Ecto neural progenitor cell (in vitro differentiated cells): ENCODE measurements around the gene KCNIP2.
A peak's percentile ranks its signal among the peaks of the same experiment; 100 is the strongest.

Experiments used
- DNase-seq: peaks from one replicate; pipeline ENCODE4 v3.0.0-alpha.2; 2018; ENCODE audit warnings: low spot score

Gene KCNIP2

DNA sequence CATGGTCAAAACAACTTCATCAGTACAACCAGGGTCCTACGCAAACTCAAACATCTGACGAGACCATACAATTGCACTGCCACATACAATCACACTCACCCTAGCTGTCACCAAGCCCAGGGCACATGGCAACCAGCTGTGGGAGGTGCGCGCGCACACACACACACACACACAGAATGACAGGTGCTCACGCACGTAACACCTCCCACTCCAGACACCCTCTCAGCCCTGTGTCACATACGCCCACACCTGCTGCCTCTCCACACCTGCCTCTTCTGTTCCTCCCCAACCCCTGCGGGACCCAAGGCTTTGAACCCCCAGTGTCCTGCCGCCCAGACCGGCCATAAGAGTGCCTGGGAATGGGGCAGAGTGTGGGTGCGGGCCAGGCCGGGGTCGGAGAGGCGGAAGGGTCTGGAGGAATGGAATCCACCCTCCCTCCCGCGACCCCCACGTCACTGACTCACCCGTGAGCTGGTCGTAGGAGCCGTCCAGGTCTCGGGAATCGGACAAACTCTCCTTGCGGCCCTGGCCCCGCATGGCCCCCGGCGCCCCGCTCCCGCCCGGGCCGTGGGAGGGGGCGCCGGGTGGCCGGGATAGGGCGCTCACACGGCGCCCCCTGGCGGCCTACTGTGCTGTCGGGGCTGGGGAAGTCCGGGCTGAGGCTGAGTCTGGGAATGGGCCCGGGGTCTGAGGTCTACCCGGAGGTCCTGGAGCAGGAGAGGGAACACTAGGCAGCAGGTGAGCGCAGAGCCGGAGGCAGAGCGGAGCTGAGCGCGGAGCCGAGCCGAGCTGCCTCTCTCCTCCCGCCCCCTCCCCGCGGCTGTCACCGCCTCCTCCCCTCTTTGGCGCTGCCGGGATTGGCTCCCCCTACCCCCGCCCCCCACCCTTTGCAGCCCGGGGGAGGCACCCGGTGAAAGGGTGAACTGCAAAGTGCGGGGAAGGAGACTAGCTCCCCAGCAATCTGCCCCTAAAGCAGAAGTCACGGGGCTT is at the start of gene KCNIP2:
Gene KCNIP2, minus strand, starts transcription at position 769 of the 990 bp plus-strand sequence. Its CDS starts 232 bp downstream, at position 537.
- peak; percentile 83 for DNase-seq

DNA sequence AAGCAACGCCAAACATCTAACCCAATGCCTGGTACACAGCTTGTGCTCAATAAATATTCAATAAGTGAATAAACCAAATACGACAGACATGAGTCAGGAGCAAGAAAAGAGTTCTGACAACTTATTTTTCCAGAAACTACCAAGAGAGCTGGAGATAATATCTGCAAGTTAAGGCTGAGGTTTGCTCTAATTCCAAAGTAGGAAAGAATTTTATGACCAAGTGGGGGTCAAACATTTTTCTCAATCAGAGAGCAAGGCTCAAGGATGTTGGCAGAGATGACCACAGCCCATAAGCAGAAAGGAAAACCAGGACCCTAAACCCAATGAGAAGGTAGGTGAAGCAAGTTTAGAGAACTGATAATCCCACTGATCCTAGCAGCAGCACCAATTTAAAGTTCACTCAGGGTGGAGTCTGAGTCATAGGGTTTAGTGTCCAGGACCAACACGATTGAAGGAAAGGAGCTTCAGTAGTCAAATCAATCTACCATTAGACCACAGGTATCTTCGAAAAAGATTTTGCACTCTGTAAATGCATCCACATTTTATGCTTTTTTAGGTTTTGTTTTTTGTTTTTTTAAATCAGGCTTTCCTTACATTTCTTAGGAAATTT is 49.3 kb upstream of the KCNIP2 start:
- DNase-seq = no peak

DNA sequence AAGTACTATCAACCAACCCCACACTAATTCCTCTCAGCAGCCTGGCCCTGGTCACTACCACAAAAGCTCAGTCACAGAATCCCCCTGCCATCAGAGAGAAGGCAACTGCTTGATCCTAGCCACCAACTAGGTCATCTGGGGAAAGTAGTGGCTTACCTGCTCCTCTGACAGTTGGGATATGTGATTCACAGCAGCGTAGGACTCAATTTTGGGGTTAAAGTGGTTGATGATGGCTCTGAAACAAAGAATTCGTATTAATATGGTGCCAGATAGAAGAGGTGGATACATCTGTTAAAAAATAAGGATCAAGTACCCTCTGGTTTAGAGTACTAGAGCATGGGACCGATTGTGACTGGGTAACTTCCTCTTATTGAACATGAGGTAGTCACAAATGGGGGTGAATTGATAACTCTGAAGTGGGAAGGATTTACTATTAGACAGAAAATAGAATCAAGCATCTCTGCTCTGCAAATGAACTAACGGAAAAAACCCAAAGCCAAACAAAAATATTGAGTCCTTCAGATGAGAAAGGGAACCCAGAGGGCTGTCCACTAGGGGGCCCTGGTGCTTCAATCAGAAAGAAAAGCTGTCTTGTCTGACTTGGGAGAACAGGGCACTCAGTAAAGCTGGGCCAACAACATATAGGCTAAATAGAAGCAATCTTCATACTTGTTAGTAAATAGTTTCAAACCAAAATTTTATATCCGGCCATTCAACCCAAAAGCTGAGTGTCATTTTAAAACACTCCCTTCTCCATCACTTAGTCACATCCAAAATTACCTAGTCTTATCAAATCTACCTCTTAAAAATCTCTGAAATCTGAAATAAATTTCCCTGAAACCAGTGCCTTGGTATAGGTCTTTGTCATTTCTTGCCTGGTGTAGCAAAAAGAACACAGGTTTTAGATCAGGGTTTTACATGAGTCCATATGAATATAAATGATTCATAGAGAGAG is 45.9 kb upstream of the KCNIP2 start:
- DNase-seq = peak; percentile 74

DNA sequence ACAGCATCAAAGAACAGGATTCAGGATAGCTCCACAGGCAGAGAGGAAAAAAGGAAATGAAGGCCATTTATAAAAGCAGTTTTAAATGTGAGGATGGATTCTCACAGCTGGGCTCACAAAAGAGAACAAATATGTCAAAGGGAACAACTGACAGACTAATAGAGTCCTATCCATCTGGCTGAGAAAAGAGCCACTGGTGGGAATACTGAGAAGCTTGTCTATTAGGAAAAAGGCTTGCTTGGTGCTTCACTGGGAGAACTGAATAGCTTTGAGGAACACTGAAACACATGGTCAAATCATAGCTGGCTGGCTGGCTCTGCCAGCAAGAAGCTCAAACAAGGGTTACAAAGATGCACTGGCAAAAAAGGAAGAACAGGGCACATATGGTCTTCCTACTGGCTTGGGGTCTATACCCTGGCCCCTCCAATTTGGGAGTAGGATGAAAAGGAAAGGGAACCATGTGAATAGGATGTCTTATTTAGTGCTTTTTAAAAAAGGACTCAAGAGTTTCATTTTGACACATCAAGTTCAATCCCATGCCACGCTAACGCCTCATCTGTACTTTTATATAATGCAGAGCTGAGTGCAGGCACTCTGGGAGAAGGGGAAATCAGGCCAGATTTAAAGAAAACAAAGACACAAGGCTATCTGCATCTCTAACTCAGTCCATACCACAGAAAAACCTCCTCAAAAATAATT is 44.8 kb upstream of the KCNIP2 start:
- DNase-seq = no peak

DNA sequence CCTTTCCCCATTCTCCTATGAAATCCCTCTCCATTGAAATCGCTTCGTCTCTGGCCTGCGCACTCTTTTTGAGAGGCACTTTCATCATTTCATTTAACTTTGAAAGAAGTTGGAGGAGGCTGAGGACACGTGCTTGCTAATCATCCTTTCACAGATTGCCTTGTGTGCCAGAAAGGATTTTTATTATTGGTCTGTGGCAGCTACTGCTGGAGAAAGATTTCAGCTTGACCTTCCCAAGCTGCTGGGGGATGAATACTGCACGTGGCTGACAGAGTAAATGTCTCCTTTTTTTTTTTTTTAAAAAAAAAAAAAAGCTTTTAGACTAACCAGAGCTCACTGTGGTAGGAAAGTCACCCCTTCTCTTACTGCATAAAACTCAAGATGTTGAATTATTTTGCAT is 44.2 kb upstream of the KCNIP2 start:
- DNase-seq = no peak

DNA sequence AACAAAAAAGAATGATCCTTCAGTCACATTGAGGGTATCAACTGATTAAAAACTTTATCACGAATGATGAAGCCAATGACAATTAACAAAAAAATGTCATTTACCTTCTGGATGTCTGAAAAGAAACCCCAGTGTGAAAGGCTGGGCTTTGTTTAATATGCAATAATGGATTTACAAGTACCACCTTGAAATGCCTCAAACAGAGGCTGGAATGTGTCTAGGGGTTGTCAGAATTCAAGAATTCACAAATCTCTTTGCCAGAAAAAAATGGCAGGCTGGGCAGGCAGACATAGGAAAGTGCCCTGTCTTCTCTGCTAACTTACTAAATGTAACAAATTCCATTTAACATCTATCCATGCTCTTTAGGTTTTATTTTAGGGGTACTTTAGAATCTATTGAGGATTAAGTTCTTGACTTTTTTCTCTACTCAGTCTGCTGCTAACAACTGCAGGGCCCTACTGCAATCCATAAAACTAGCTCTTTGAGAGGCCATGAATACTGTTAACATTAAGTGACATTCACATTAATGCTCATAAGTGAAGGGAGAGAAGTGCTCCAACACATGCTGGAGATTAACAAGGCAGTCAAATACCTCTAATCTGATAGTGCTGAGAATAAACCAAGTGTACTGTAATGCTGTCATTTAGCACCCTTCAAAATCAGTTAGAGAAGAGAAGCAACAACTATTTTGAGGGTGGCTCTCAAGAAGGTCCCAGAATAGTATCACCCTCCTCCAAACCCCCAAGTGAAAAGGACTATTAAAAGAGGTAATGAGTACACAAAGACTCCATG is 43.1 kb upstream of the KCNIP2 start:
- DNase-seq = no peak

DNA sequence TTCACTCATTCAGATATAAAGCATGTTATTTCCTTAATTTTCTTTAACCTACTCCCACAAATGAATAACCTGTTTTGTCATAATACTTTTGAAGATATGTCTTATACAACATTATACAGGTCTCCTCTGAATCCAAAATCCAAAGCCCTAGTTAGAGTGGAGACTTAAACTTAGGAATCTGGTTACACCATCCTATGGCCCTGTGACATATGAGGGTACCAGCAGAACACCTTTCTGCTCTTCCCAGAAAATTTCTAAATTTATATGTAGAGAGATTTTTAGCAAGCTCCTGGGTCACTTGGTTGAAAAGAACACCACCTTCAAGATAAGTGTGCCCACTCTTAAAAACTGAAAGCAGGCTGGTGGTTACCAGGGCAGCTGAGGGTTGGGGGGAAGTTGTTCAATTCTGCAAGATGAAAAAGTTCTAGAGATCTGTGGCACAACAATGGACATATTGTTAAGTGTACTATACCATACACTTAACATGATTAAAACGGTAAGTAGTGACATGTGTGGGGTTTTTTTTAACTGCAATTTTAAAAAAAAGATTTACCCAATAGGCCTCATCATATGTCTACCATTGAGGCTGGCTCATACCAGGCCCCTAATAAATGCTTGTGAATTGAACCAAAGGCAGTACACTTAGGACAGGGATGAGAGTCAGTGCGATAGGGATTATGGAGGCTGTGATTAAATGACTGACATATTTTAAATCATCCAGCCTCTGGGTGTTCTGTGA is 37.6 kb upstream of the KCNIP2 start:
- no peak for DNase-seq

DNA sequence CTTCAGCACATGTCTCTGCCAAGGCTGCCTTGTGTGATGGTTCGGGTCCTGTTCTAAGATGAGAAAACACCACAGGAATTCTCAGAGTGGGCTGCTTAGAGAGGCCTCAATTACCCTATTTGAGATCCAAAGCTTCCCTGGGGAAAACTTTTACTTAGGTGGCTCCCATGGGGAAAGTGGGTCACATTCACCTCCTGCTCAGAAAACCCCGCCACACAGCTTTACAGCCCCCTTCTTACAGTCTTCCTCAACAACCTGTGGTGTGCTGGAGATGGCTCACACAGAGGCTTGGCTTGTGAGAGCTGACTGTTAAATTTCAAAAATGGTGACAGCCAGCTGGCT is 36.6 kb upstream of the KCNIP2 start:
- DNase-seq = no peak

DNA sequence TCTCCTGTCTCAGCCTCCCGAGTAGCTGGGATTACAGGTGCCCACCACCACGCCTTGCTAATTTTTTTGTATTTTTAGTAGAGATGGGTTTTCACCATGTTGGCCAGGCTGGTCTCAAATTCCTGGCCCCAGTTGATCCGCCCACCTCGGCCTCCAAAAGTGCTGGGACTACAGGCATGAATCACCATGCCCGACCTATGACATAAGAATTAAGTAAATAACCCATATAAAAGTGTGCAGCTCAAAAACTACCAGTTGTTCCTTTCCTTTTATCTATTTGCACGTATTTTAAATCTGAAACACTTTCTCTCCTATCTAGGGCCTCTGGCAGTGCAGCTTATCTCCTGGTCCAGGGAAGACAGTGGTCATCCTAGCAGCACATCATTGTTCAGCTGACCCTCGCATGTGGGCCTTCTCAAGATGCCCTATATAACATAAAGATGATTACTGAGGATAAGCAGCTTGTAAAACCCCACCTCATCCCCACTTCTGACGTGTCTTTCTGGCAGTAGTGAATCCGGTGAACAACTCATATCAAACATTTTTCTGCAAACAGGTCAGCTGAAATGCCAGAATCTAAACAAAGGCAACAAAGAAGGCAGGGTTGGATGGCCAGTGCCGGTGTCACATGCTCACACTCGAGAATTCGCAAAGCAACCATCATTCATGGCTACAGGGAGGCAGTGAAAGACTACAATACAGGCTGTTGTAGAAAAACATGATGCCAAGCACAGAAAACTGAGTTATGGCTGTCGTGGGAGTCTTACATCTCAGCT is 36.0 kb upstream of the KCNIP2 start:
- DNase-seq = no peak

DNA sequence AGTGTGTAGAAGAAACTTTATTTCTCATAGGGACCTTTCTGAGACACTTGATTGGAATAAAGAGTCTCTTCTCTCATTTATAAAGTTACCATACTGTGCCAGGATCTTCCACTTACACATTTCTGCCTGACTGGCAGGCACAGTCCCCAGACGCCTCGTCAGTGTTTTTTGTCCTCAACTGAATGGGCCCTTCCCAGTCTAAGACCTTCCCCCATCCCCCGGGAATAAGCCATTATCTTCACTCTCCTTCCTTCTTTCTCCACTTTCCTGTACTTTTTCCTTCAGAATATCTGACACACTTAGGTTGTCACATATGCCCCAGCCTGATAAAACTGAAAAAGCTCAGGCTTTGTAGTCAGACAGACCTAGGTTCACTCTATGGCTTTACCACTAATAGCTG is 35.3 kb upstream of the KCNIP2 start:
- DNase-seq = no peak

DNA sequence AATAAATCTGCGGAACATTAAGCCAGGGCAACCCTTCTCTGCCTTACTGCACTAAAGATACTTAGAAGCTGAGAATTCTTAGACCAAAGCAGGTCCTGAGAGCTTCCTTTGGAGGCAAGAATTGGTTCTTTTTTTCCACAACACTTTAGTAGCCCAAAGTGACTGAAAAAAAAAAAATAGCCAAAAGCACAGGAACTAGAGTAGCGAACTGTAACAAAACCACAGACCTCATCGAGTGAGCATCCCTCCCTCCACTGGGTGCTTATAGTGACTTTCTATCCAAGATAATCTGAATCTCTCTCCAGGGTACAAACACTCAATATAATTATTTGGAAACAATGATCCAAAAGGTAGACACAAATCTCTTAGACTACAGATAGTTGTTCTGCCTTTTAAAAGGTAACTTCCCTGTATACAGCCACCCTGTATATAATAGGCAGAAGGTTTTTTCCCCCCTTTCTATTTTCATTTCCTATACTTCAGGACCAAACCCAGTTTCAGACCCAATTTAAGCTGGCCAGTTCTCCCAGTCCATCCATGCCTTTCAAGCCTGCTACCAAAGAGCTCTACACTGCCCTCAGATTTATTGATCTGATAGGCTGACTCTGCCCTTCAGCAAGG is 31.6 kb upstream of the KCNIP2 start:
- no peak for DNase-seq

DNA sequence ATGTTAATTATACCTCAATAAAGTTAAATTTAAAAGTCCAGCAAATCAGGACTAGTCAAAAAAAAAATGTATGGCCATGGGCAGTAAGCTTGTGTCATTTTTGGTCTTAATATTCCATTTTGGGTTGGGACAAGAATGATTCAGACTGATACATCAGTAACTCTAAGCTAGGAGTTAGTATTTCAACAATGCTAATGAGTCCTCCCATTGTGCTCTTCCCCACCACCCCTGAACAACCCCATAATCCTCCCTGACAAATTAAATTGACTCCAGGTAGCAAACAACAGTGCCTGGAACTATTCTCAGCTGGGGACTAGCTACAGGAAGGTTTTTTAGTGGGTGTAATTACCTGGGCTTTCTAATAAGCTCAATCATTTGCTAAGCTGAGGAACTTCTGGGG is 30.7 kb upstream of the KCNIP2 start:
- no peak for DNase-seq

DNA sequence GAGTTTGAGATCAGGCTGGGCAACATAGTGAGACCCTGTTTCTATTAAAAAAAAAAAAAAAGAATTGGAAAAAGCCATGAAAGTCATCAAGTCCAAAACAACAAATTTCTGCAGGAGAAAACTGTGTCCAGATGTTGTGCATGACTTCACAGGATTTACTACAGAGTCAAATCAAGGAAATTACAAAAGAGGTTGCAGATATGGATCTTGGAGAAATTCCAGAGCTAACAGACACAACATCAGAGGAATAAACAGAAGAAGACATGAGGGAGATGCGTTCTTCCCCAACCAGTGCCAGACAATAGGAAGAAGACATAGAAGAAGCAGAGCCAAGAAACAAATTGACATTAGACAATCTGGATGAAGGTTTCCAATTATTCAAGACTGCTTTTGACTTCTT is 24.3 kb upstream of the KCNIP2 start:
- no peak for DNase-seq

DNA sequence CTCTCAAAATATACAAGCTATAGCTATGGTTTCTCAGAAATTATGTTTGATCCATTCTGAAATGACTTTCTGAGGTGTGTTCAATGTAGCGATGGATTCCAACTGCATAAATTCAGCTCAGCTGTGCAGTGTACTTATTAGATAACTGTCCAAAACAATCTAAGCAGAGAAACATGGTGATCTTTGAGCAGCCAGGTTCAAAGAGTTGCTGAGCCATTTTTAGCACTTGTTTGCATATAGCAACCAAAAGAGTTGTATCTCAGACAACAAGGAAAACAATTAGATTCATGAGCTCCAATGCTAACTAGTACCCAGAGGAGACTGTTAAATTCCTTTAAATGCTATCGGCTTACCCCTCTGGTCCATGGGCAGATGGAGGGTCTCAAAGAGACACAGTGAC is 15.9 kb upstream of the KCNIP2 start:
- no peak for DNase-seq

DNA sequence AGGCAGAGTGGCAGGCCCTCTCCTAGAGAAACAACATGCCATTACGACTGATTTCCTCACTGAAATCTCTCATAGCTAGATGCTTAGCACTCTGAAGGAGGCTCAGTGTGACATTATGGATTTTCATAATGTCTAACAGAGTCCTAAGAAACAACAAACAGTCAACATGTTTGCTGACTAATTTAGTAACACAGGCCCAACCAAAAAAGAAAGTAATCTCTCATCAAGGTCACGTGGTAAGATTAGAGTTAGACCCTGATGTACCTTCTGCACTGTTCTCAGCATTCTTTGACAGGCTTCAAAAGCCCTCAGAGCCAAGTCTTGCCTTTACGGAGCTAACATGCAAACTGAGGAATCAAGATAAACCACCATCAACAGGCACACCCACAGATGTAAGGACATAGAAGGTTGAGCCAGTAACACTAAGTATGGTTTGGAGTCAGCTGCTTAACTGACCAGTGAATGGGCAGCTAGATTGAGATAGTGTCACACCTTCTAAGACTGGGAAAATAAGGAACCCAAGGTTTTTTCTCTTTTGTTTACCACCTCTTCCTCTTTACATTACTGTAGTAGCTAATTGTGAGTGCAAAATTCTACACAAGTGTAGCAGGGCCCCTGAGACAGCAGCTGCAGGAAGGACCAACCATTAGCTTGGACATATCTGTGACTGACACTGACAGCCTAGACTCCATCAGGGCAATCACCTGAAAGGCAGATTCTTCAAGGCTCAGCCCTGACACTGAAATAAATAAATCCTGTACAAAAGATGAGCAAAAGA is 15.3 kb upstream of the KCNIP2 start:
- DNase-seq = no peak

DNA sequence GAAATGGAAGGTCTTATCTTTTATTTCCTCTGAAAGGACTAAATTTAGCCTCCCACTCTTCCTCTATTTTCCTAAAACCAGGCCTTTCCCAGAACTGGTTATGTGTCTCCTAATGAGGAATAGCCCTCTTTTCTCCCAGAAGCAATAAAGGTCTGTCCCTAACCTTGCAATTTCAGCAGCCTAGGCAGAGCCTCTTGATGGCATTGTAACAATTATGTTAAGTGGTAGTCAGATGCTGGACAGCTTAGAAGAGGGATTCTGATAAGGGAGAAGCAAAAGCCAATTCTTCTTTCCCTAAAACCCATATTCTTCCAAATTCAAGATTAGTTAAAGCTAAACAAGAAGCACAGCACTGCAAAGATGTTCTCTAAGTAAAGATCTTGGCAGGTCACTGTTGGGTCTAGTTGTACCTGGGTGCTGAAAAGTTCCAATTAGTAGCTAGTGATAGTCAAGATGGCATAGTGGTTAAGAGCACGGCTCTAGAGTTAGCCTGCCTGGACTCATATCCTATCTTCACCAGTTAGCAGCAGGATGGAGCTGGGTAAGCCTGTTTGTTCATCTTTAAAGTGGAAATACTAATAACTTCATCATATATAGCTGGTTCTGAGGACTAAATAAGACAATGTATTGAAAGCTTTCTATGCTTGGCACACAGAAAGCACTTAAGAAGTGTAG is 14.3 kb upstream of the KCNIP2 start:
- DNase-seq = no peak

DNA sequence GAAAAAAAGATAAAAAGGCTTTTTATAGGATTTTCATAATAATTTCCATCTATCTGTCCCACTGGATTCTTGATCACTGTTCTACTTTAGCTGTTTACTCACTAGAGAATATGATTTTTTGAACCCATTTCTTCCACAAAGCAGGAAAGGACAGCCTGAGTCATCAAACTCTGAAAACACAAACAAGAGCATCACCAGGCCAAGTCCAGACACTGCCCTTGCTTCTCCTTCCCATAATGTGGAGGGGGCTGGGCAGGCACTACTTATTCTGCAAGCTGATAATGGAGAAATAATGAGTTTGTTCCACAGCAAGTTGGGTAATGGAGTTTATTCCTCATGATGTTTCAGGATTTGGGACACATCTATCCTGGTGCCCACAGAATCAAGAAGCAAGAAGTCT is 13.0 kb upstream of the KCNIP2 start:
- no peak for DNase-seq
